Myometrial cell (primary cell): Measurements from ENCODE around the gene MSRB3. TPM values are rescaled to one million over a fixed set of nuclear protein-coding genes. Genes with fewer than 3 reads are reported as not detected.

Experiments used
- total RNA-seq: library from RNA; depleted of rRNA; stranded (reverse); fragments of >200 nt; gene quantifications from 2 replicates; pipeline ENCODE4 v1.2.3, GENCODE V29; 2015

The MSRB3 gene
- 40.4 and 49.1 TPM in 2 replicates for total RNA-seq

DNA sequence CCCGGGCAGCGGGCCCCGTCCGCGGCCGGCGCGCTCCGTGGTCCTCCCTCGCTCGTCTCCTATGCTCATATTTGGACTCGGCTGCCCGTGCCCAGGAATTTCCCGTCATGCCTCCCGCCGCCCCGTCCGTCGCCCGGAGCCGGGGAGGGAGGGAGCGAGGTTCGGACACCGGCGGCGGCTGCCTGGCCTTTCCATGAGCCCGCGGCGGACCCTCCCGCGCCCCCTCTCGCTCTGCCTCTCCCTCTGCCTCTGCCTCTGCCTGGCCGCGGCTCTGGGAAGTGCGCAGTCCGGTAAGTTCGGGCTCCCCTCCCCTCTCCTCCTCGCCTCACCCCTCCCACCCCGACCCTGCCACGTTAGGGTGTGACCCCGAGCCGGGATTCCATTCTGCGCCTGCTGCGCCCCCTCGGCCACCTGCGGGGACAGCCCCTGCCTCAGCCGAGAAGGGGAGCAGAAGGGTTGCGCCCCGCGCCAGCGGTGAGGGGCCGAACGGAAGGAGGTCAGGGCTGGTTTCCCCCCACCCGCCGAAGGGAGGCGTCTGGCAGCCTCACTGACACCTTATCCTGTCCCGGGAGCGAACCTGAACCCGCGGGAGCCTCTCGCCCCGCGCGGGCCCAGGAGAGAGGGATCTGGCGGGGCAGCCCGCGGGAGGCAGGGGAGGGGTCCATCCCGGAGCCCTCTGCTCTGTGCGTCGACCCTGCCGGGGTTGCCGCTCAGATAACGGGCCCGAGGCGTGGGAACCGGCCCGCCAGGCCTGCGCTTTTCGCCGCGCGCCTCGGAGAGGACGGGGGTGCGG lies at the start of gene MSRB3:
TSS of gene MSRB3 (plus strand) at position 108 of the 793 bp plus-strand sequence. CDS start 29,897 bp downstream, outside the sequence.

Other genes starting within 250 kb of the MSRB3 start
- gene WIF1, start 157.4 kb upstream of the MSRB3 start, total RNA-seq = 0.18 TPM in 1 of 2 replicates, not detected in the other
- gene LEMD3, start 109.1 kb upstream of the MSRB3 start, total RNA-seq = 14.2 and 14.7 TPM in 2 replicates